Activated CD4-positive, alpha-beta T cell treated with anti-CD3 and anti-CD28 coated beads for 36 hours (primary cell): ENCODE data around the gene ATXN1. TPM values are rescaled to one million over a fixed set of nuclear protein-coding genes. Genes with fewer than 3 reads are reported as not detected.
A peak's percentile ranks its signal among the peaks of the same experiment; 100 is the strongest.
"Not testable (repeated sequence)": the region's sequence is repeated elsewhere in the genome, so short reads cannot be mapped to it uniquely, and the experiment has no call there.

Experiments
- ATAC-seq: fragments of 200-7000 bp; cut with Tn5 transposase; one replicate; pipeline ENCODE4 v1.10.0; 2021; ENCODE audit warnings: mild to moderate bottlenecking, moderate library complexity
- CTCF ChIA-PET: fragments of 350-600 bp; sonication (Branson Sonifier 250); formaldehyde crosslinking; loops from one replicate; lab custom pipeline; 2021; ENCODE audit warnings: antibody characterized with exemption; lab: Charles Lee
- POLR2A ChIA-PET: fragments of 350-600 bp; sonication (Branson Sonifier 250); formaldehyde crosslinking; loops from one replicate; lab custom pipeline; 2021; ENCODE audit warnings: antibody characterized with exemption, inconsistent platforms; lab: Charles Lee
- DNase-seq: peaks from one replicate; pipeline ENCODE4 v3.0.0-alpha.2; 2020
- H3K27ac Mint-ChIP-seq: one replicate; pipeline ENCODE4 v1.8.0; 2021; ENCODE audit warnings: mixed read lengths
- H3K27me3 Mint-ChIP-seq: one replicate; pipeline ENCODE4 v1.8.0; 2021; ENCODE audit warnings: mixed read lengths
- H3K36me3 Mint-ChIP-seq: one replicate; pipeline ENCODE4 v1.8.0; 2021; ENCODE audit warnings: low read depth, mixed read lengths
- H3K4me1 Mint-ChIP-seq: one replicate; pipeline ENCODE4 v1.8.0; 2021; ENCODE audit warnings: mixed read lengths
- H3K4me3 Mint-ChIP-seq: one replicate; pipeline ENCODE4 v1.8.0; 2021; ENCODE audit warnings: mild to moderate bottlenecking, moderate library complexity, mixed read lengths
- H3K9me3 Mint-ChIP-seq: one replicate; pipeline ENCODE4 v1.8.0; 2021; ENCODE audit warnings: low read depth, mixed read lengths
- intact Hi-C, 2 experiments: fragments of 100-400 bp; cut with DNase I in 1 of 2; cut with micrococcal nuclease in 1 of 2; formaldehyde crosslinking; loops; one replicate each; pipeline versions ENCODE4 v1.14.2 to v1.15.1; 2022 to 2024; cut with DNase I, micrococcal nuclease
- total RNA-seq, 2 experiments: library from RNA; stranded (reverse); gene quantifications; one replicate each; pipeline ENCODE4 v1.2.3, GENCODE V29; 2021

Gene ATXN1
- total RNA-seq, 2 experiments from 2014 or later, result 19.8 to 22.8 TPM

DNA sequence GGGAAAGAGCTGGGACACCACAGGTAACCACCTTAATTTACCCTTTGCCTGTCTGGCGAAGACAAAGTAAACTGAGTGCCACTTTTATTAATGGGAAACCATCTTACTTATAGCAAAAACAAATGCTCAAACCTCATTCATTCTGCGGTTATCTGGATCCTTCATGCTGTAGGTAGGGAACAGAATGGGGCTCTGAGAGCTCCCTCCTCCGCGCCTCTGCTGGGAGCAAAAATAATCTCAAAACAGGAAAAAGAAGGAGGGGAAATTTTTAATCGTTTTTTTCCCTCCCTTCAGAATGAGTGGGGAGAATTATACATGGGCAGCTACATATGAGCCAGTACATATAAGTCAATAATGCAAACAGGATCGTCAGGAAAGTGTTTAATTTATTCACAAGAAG, 345.6 kb downstream of the ATXN1 start:
- POLR2A ChIA-PET, result interaction anchor here (1.7 kb wide), 1 partner anchor 58 kb away, joined by 5 read pairs; no protein-coding TSS in a partner anchor
- Mint-ChIP-seq H3K9me3 (no peaks in the 10 kb centered on the region), H3K4me1 (peaks cover 55% of the 10 kb centered on the region), H3K27ac (peak overlapping the region; percentile 61), H3K4me3 (no peak overlapping the region), H3K27me3 (no peaks in the 10 kb centered on the region), H3K36me3 (no peaks in the 10 kb centered on the region)
- intact Hi-C loops, result no loop called here
- DNase-seq (no peak), ATAC-seq (no peak)
- CTCF ChIA-PET, result interaction anchor here (0.9 to 3.7 kb wide), 4 partner anchors 12 to 99 kb away, joined by 3 to 15 read pairs (median 4); no protein-coding TSS in a partner anchor

DNA sequence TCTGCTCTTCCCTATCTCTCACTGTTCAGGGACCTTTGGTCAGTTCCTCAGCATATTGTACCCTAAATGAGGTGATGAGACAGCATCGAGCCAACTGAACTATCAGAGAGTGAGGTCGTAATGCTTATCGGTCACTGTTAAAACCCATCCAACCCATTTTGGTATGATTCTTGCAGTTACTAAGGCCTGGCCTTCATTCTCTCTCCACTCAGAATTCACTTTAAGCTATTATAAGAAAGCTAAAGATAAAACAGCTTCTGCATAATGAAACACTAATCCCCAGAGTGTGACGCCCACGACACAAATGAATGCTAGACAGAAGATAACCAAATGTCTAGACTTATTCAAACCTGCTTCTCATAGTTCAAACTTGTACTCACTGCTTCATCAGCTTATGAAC, 347.1 kb downstream of the ATXN1 start:
- CTCF ChIA-PET, result interaction anchor here (0.5 to 3.7 kb wide), 17 partner anchors 11 to 351 kb away, joined by 3 to 15 read pairs (median 4); no protein-coding TSS in a partner anchor
- Mint-ChIP-seq H3K36me3 (no peaks in the 10 kb centered on the region), H3K27me3 (no peaks in the 10 kb centered on the region), H3K27ac (peak overlapping the region; percentile 89), H3K4me3 (peak overlapping the region; percentile 61), H3K9me3 (no peaks in the 10 kb centered on the region), H3K4me1 (peaks cover 48% of the 10 kb centered on the region)
- intact Hi-C loops, result loop anchor here (5.0 kb wide), 3 partner anchors 178 to 348 kb away; partner anchors contain the start of gene ATXN1 (in 1 of the 2)
- POLR2A ChIA-PET, result interaction anchor here (0.6 to 1.8 kb wide), 8 partner anchors 22 to 593 kb away, joined by 3 to 16 read pairs (median 4); no protein-coding TSS in a partner anchor
- DNase-seq (peak; percentile 61), ATAC-seq (peak; percentile 45)

- peak; percentile 62 for ATAC-seq
- peak; percentile 51 for DNase-seq
- CTCF ChIA-PET, result interaction anchor here (0.5 to 3.7 kb wide), 11 partner anchors 17 to 348 kb away, joined by 3 to 15 read pairs (median 3); partner anchors contain the start of gene ATXN1
- POLR2A ChIA-PET, result interaction anchor here (0.6 to 1.8 kb wide), 4 partner anchors 26 to 348 kb away, joined by 3 to 7 read pairs (median 3); partner anchors contain the start of gene ATXN1
- no peaks in the 10 kb centered on the region for H3K36me3 Mint-ChIP-seq
- H3K9me3 Mint-ChIP-seq, result no peaks in the 10 kb centered on the region
- H3K4me1 Mint-ChIP-seq, result peaks cover 46% of the 10 kb centered on the region
- intact Hi-C loops, result loop anchor here (1.0 to 5.0 kb wide), 4 partner anchors 81 to 349 kb away; partner anchors contain the start of gene ATXN1 (in 1 of the 2)
- H3K27ac Mint-ChIP-seq, result peak overlapping the region; percentile 89
- no peaks in the 10 kb centered on the region for H3K27me3 Mint-ChIP-seq
- peak overlapping the region; percentile 61 for H3K4me3 Mint-ChIP-seq
These were observed 347.9 kb downstream of the ATXN1 start for GRCh38 chr6:16413399-16413798.

GRCh38 chr6:16412982-16413381, 348.3 kb downstream of the ATXN1 start:
- Mint-ChIP-seq H3K4me1 (peaks cover 46% of the 10 kb centered on the region), H3K9me3 (no peaks in the 10 kb centered on the region), H3K4me3 (peak overlapping the region; percentile 61), H3K27ac (peak overlapping the region; percentile 89), H3K27me3 (no peaks in the 10 kb centered on the region), H3K36me3 (no peaks in the 10 kb centered on the region)
- DNase-seq (no peak), ATAC-seq (peak; percentile 27)
- ChIA-PET POLR2A (interaction anchor here (1.0 to 1.8 kb wide), 2 partner anchors 94 to 178 kb away, joined by 3 to 7 read pairs; no protein-coding TSS in a partner anchor), CTCF (interaction anchor here (0.8 to 1.9 kb wide), 6 partner anchors 23 to 99 kb away, joined by 3 to 12 read pairs (median 4); no protein-coding TSS in a partner anchor)
- intact Hi-C loops, result loop anchor here (1.0 to 5.0 kb wide), 4 partner anchors 81 to 349 kb away; partner anchors contain the start of gene ATXN1 (in 1 of the 2)

- no peaks in the 10 kb centered on the region for H3K9me3 Mint-ChIP-seq
- H3K4me1 Mint-ChIP-seq, result peaks cover 46% of the 10 kb centered on the region
- ATAC-seq (no peak), DNase-seq (no peak)
- H3K27ac Mint-ChIP-seq, result peak overlapping the region; percentile 89
- ChIA-PET POLR2A (no interaction called here), CTCF (interaction anchor here (0.8 kb wide), 1 partner anchor 58 kb away, joined by 4 read pairs; no protein-coding TSS in a partner anchor)
- no peaks in the 10 kb centered on the region for H3K27me3 Mint-ChIP-seq
- no peaks in the 10 kb centered on the region for H3K36me3 Mint-ChIP-seq
- no peak overlapping the region for H3K4me3 Mint-ChIP-seq
- intact Hi-C loops, result loop anchor here (5.0 kb wide), 3 partner anchors 180 to 350 kb away; partner anchors contain the start of gene ATXN1 (in 1 of the 2)
These were observed 349.1 kb downstream of the ATXN1 start for GRCh38 chr6:16412171-16412570.

- ATAC-seq, result peak; percentile 50
- CTCF ChIA-PET, result interaction anchor here (0.8 to 2.0 kb wide), 20 partner anchors 9 to 558 kb away, joined by 3 to 8 read pairs (median 4); no protein-coding TSS in a partner anchor
- peaks cover 41% of the 10 kb centered on the region for H3K4me1 Mint-ChIP-seq
- no peak overlapping the region for H3K4me3 Mint-ChIP-seq
- intact Hi-C loops, result loop anchor here (1.0 to 5.0 kb wide), 4 partner anchors 77 to 353 kb away; partner anchors contain the start of gene ATXN1 (in 1 of the 2)
- DNase-seq, result peak; percentile 77
- POLR2A ChIA-PET, result interaction anchor here (0.6 kb wide), 2 partner anchors 77 to 1385 kb away, joined by 4 to 5 read pairs; no protein-coding TSS in a partner anchor
- H3K27ac Mint-ChIP-seq, result peak overlapping the region; percentile 30
- H3K36me3 Mint-ChIP-seq, result no peaks in the 10 kb centered on the region
- H3K27me3 Mint-ChIP-seq, result no peaks in the 10 kb centered on the region
- H3K9me3 Mint-ChIP-seq, result no peaks in the 10 kb centered on the region
These were observed 351.5 kb downstream of the ATXN1 start for GRCh38 chr6:16409531-16410441.

DNA sequence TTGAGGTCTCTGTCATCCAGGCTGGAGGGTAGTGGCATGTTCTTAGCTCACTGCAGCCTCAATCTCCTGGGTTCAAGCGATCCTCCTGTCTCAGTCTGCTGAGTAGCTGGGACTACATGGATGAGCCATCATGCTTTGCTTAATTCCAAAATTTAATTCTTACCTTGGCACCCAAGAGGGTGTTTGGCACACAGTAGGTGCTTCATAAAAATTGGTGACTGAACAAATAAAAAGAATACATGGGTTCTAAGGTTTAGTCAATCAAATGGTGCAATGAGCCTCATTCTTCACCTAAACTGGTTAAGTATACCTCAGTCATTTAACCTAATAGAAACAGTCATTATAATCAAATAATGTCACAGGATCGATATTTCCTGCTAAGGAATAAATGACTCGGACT, 352.5 kb downstream of the ATXN1 start:
- Mint-ChIP-seq H3K4me3 (no peak overlapping the region), H3K36me3 (no peaks in the 10 kb centered on the region), H3K27ac (no peak overlapping the region), H3K27me3 (no peaks in the 10 kb centered on the region), H3K4me1 (peaks cover 40% of the 10 kb centered on the region), H3K9me3 (no peaks in the 10 kb centered on the region)
- ATAC-seq (no peak), DNase-seq (no peak)
- intact Hi-C loops, result loop anchor here (1.0 kb wide), 1 partner anchor 76 kb away; no protein-coding TSS in a partner anchor
- ChIA-PET POLR2A (no interaction called here), CTCF (interaction anchor here (0.6 to 2.0 kb wide), 7 partner anchors 11 to 355 kb away, joined by 3 to 6 read pairs (median 3); no protein-coding TSS in a partner anchor)

DNA sequence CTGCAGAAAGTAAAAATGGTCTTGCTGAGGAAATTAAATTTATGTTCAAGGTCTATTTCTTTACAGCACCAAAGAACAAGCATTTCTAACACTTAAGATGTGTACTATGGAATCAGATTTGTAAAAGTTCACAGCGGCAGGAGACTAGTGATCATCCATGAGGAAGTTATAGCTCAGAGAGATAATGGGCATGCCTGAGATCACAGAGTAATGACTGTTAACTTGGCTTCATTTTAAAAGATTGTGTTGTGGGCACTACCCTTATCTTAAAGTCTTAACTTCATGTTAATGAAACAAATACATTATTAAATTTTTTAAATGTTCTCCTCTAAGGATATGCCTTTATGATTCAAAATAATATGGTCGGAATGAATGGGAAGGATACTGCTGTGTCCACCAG, 354.3 kb downstream of the ATXN1 start:
- H3K36me3 Mint-ChIP-seq, result peaks cover 3% of the 10 kb centered on the region
- CTCF ChIA-PET, result interaction anchor here (0.9 to 1.1 kb wide), 3 partner anchors 70 to 558 kb away, joined by 3 to 5 read pairs (median 3); no protein-coding TSS in a partner anchor
- no peaks in the 10 kb centered on the region for H3K9me3 Mint-ChIP-seq
- peaks cover 28% of the 10 kb centered on the region for H3K4me1 Mint-ChIP-seq
- no peak overlapping the region for H3K27ac Mint-ChIP-seq
- H3K4me3 Mint-ChIP-seq, result no peak overlapping the region
- POLR2A ChIA-PET, result no interaction called here
- intact Hi-C loops, result no loop called here
- ATAC-seq (no peak), DNase-seq (no peak)
- no peaks in the 10 kb centered on the region for H3K27me3 Mint-ChIP-seq

DNA sequence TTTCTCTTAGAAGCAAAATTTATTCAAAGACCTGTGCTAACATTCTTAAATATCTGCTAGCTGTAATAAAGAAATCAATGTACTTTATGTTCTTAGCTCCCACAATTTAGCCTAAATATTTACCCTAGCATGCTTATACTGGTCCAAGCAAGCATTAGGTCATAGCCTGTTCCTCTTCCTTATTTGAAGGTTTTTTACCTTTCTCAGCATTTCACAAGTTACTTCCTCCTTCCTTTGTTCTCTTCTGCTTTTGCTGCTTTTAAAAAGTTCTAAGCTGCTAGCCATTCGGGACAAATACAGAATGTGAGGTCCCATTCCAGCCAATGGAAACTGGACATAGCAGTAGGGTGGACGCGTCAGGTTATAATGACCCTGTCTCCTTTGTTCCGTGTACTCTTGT, 354.7 kb downstream of the ATXN1 start:
- H3K27me3 Mint-ChIP-seq, ATAC-seq, H3K36me3 Mint-ChIP-seq, H3K9me3 Mint-ChIP-seq, POLR2A ChIA-PET, intact Hi-C loops, H3K27ac Mint-ChIP-seq, H3K4me3 Mint-ChIP-seq, DNase-seq: not testable (repeated sequence)
- CTCF ChIA-PET, result interaction anchor here (0.9 to 1.0 kb wide), 3 partner anchors 17 to 75 kb away, joined by 3 read pairs; no protein-coding TSS in a partner anchor
- H3K4me1 Mint-ChIP-seq, result peaks cover 25% of the 10 kb centered on the region

DNA sequence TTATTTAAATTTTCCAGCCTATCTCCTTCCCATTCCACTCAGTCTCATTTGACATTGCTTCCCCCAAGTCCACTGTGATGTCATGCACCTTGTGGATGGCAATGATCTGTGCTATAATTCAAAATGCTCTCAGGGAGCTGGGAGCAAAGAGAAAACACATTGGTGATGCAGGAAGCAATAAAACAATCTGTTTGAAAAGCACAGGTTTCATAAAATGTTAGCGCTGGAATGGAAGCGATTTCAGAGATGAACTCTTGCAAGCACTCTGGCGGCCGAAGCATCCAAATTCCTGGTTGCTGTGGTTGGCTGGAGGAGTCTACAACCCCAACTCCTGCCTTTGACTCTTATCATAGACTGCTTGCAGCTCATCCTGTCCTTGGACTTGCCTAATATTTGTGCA, 355.9 kb downstream of the ATXN1 start:
- H3K36me3 Mint-ChIP-seq, result peaks cover 6% of the 10 kb centered on the region

More for the DNA sequence above, 355.9 kb downstream of the ATXN1 start:
- POLR2A ChIA-PET, result no interaction called here
- no peak overlapping the region for H3K27ac Mint-ChIP-seq
- CTCF ChIA-PET, result interaction anchor here (0.8 to 1.0 kb wide), 4 partner anchors 9 to 88 kb away, joined by 3 read pairs; no protein-coding TSS in a partner anchor
- DNase-seq (no peak), ATAC-seq (no peak)
- intact Hi-C loops, result no loop called here
- no peaks in the 10 kb centered on the region for H3K27me3 Mint-ChIP-seq
- H3K4me1 Mint-ChIP-seq, result peaks cover 25% of the 10 kb centered on the region
- peaks cover 2% of the 10 kb centered on the region for H3K9me3 Mint-ChIP-seq
- no peak overlapping the region for H3K4me3 Mint-ChIP-seq
